Eye (tissue), 1 donor: ENCODE measurements around the gene SCARB2.
"Not testable (repeated sequence)": the region's sequence is repeated elsewhere in the genome, so short reads cannot be mapped to it uniquely, and the experiment has no call there.

Source experiments
- DNase-seq: peaks from one replicate; pipeline ENCODE4 v3.0.0-alpha.2; 2015

The SCARB2 gene

GRCh38 chr4:76213415-76214176 is at the start of gene SCARB2:
Gene SCARB2, minus strand, starts transcription at chr4:76213824. Its CDS starts 281 bp downstream, at chr4:76213543.
- DNase-seq = peak; percentile 94

- no peak for DNase-seq
Measured at GRCh38 chr4:76260571-76260970, 46.9 kb upstream of the SCARB2 start.

- no peak for DNase-seq
Measured at GRCh38 chr4:76257824-76258223, 44.2 kb upstream of the SCARB2 start.

- DNase-seq = no peak
Measured at GRCh38 chr4:76256968-76257367, 43.3 kb upstream of the SCARB2 start.

- no peak for DNase-seq
Measured at GRCh38 chr4:76256032-76256431, 42.4 kb upstream of the SCARB2 start.

GRCh38 chr4:76253511-76253910 is 39.9 kb upstream of the SCARB2 start:
- DNase-seq = no peak

- no peak for DNase-seq
Measured at GRCh38 chr4:76252271-76252653, 38.6 kb upstream of the SCARB2 start.

GRCh38 chr4:76251441-76252270 is 38.0 kb upstream of the SCARB2 start, which contains the start of gene FAM47E:
Gene FAM47E, plus strand, starts transcription at chr4:76251721. Its CDS starts 26 bp downstream, at chr4:76251747.
- DNase-seq = peak; percentile 95

GRCh38 chr4:76250962-76251361 is 37.3 kb upstream of the SCARB2 start:
- no peak for DNase-seq

GRCh38 chr4:76246852-76247251 is 33.2 kb upstream of the SCARB2 start:
- DNase-seq = no peak

GRCh38 chr4:76246025-76246424 is 32.4 kb upstream of the SCARB2 start:
- no peak for DNase-seq

GRCh38 chr4:76243877-76244276 is 30.3 kb upstream of the SCARB2 start:
- not testable (repeated sequence) for DNase-seq

- no peak for DNase-seq
Measured at GRCh38 chr4:76240236-76240635, 26.6 kb upstream of the SCARB2 start.

- no peak for DNase-seq
Measured at GRCh38 chr4:76238701-76239100, 25.1 kb upstream of the SCARB2 start.

- no peak for DNase-seq
Measured at GRCh38 chr4:76238236-76238635, 24.6 kb upstream of the SCARB2 start.

GRCh38 chr4:76235915-76236314 is 22.3 kb upstream of the SCARB2 start:
- peak; percentile 38 for DNase-seq

GRCh38 chr4:76235407-76235806 is 21.8 kb upstream of the SCARB2 start:
- no peak for DNase-seq

- no peak for DNase-seq
Measured at GRCh38 chr4:76234679-76235044, 21.0 kb upstream of the SCARB2 start.

GRCh38 chr4:76233967-76234678 is 20.5 kb upstream of the SCARB2 start:
- no peak for DNase-seq

- DNase-seq = peak; percentile 44
Measured at GRCh38 chr4:76233529-76233928, 19.9 kb upstream of the SCARB2 start.

- no peak for DNase-seq
Measured at GRCh38 chr4:76233083-76233482, 19.5 kb upstream of the SCARB2 start.

GRCh38 chr4:76232681-76233080 is 19.1 kb upstream of the SCARB2 start:
- DNase-seq = no peak

- DNase-seq = no peak
Measured at GRCh38 chr4:76226418-76226817, 12.8 kb upstream of the SCARB2 start.
